Gastroesophageal sphincter (tissue), 4 donors: ENCODE measurements around the gene POLH. TPM values are rescaled to one million over a fixed set of nuclear protein-coding genes. Genes with fewer than 3 reads are reported as not detected.

ENCODE experiments used
- ATAC-seq: fragments of 150-250 bp; one replicate; pipeline ENCODE4 v1.9.1; 2016; ENCODE audit warnings: mild to moderate bottlenecking, moderate library complexity
- H3K27ac ChIP-seq, 4 donors: fragments of 200-600 bp; sonication (generic) in 3 of 4; 1 replicate in 3 of 4; 2 replicates in 1 of 4; pipeline ENCODE4 v1.5.1; 2016 to 2019
- H3K27me3 ChIP-seq: fragments of 200-600 bp; sonication (generic); one replicate; pipeline ENCODE4 v1.5.1; 2019
- H3K36me3 ChIP-seq, 2 donors: fragments of 200-600 bp; sonication (generic); one replicate each; pipeline ENCODE4 v1.5.1; 2019; ENCODE audit warnings: control low read depth in 1 of 2
- H3K4me1 ChIP-seq, 3 donors: fragments of 200-600 bp; sonication (generic); 1 replicate in 2 of 3; 2 replicates in 1 of 3; pipeline ENCODE4 v1.5.1; 2016 to 2019; ENCODE audit warnings: control low read depth in 2 of 3
- H3K4me3 ChIP-seq, 2 donors: fragments of 200-600 bp; sonication (generic); one replicate each; pipeline ENCODE4 v1.5.1; 2019; ENCODE audit warnings: mild to moderate bottlenecking in 1 of 2, moderate library complexity in 1 of 2
- H3K9me3 ChIP-seq, 3 donors: fragments of 200-600 bp; sonication (generic); one replicate each; pipeline ENCODE4 v1.5.1; 2017 to 2019; ENCODE audit warnings: control low read depth in 2 of 3
- CTCF ChIP-seq, 4 experiments: fragments of 200-600 bp in 2 of 4; fragments of 450-650 bp in 2 of 4; sonication (generic) in 1 of 4; IDR thresholded peaks; one replicate each; pipeline ENCODE4 v1.5.1; 2017 to 2019; ENCODE audit warnings: antibody characterized with exemption in 4 of 4, mild to moderate bottlenecking in 2 of 4, moderate library complexity in 2 of 4
- EP300 ChIP-seq: sonication (generic); formaldehyde crosslinking; IDR thresholded peaks from one replicate; pipeline ENCODE4 v1.6.1; 2017; ENCODE audit warnings: antibody characterized with exemption, mild to moderate bottlenecking
- POLR2A ChIP-seq, 2 donors: fragments of 450-650 bp; IDR thresholded peaks; one replicate each; pipeline ENCODE4 v1.6.1; 2017; ENCODE audit warnings: antibody characterized with exemption in 2 of 2, mild to moderate bottlenecking in 2 of 2, moderate library complexity in 1 of 2
- POLR2AphosphoS5 ChIP-seq: sonication (generic); formaldehyde crosslinking; IDR thresholded peaks from one replicate; pipeline ENCODE4 v1.6.1; 2017; ENCODE audit warnings: antibody characterized with exemption
- WGBS, 2 donors: methylation state at CpG; one replicate each; pipeline ENCODE4 v1.1.5; 2018; ENCODE audit warnings: low coverage in 1 of 2; 5-methylcytosine and 5-hydroxymethylcytosine counted together
- total RNA-seq, 4 donors: library from RNA; depleted of rRNA; stranded (reverse); fragments of >200 nt; gene quantifications; one replicate each; pipeline ENCODE4 v1.1.0, GENCODE V29; 2016

Gene POLH
- total RNA-seq, 4 donors from 2014 or later = 4.8 to 10.6 (median 7.9) TPM

GRCh38 chr6:43639984-43640800, 64.2 kb downstream of the POLH start:
- peaks cover 0 to 53% (median 24%) of the 10 kb centered on the region in 3 donors for H3K4me1 ChIP-seq
- no peaks in the 10 kb centered on the region for H3K27me3 ChIP-seq
- H3K36me3 ChIP-seq = peaks cover 0 to 60% of the 10 kb centered on the region in 2 donors
- WGBS, 2 donors = 88 to 97% methylated on average over 5 to 17 of the region's 21 CpGs
- TF ChIP-seq POLR2A (IDR thresholded peaks at IDR 0.05) = no peak
- TF ChIP-seq EP300 = no peak
- TF ChIP-seq POLR2AphosphoS5 = no peak
- no peak for TF ChIP-seq CTCF (IDR thresholded peaks at IDR 0.05)
- no peak overlapping the region for H3K4me3 ChIP-seq
- H3K9me3 ChIP-seq = no peaks in the 10 kb centered on the region
- H3K27ac ChIP-seq = no peak overlapping the region
- ATAC-seq = no peak

GRCh38 chr6:43644940-43645612, 69.1 kb downstream of the POLH start, which contains the start of gene RSPH9:
TSS of gene RSPH9 (plus strand) at chr6:43645036. CDS start at chr6:43645099, 63 bp downstream.
- no peaks in the 10 kb centered on the region for H3K9me3 ChIP-seq
- H3K36me3 ChIP-seq = peaks cover 0 to 28% of the 10 kb centered on the region in 2 donors
- H3K27ac ChIP-seq = peak within 1 kb of the TSS in 3 of 4 donors; percentile 60 to 70 (median 60)
- no peaks in the 10 kb centered on the region for H3K27me3 ChIP-seq
- no peak for TF ChIP-seq EP300
- no peak for TF ChIP-seq CTCF (IDR thresholded peaks at IDR 0.05)
- TF ChIP-seq POLR2A (IDR thresholded peaks at IDR 0.05) = no peak
- no peak for TF ChIP-seq POLR2AphosphoS5
- peaks cover 0 to 21% (median 0%) of the 10 kb centered on the region in 3 donors for H3K4me1 ChIP-seq
- H3K4me3 ChIP-seq = peak within 1 kb of the TSS; percentile 28 to 52
- 1 to 6% methylated on average over 10 to 12 of the region's 52 CpGs for WGBS, 2 donors
- ATAC-seq = peak; percentile 79

GRCh38 chr6:43645613-43645964, 69.6 kb downstream of the POLH start:
- Histone ChIP-seq H3K4me1 (peaks cover 0 to 16% (median 0%) of the 10 kb centered on the region in 3 donors), H3K27ac (peak overlapping the region in 3 of 4 donors; percentile 60 to 70 (median 60)), H3K27me3 (no peaks in the 10 kb centered on the region), H3K9me3 (no peaks in the 10 kb centered on the region), H3K36me3 (peaks cover 0 to 23% of the 10 kb centered on the region in 2 donors), H3K4me3 (peak overlapping the region; percentile 28 to 52)
- no peak for ATAC-seq
- WGBS, 2 donors = 12 to 16% methylated on average over 7 to 9 of the region's 9 CpGs
- TF ChIP-seq POLR2AphosphoS5 (no peak), EP300 (no peak), POLR2A (IDR thresholded peaks at IDR 0.05) (no peak), CTCF (IDR thresholded peaks at IDR 0.05) (no peak)

GRCh38 chr6:43647613-43648012, 71.6 kb downstream of the POLH start:
- Histone ChIP-seq H3K4me3 (no peak overlapping the region), H3K36me3 (peaks cover 0 to 3% of the 10 kb centered on the region in 2 donors), H3K27me3 (no peaks in the 10 kb centered on the region), H3K27ac (no peak overlapping the region), H3K9me3 (no peaks in the 10 kb centered on the region), H3K4me1 (peaks cover 0 to 14% (median 0%) of the 10 kb centered on the region in 3 donors)
- 87 to 89% methylated on average over 1 to 3 of the region's 3 CpGs for WGBS, 2 donors
- TF ChIP-seq CTCF (IDR thresholded peaks at IDR 0.05) (no peak), EP300 (no peak), POLR2AphosphoS5 (no peak), POLR2A (IDR thresholded peaks at IDR 0.05) (no peak)
- no peak for ATAC-seq
